Psoas muscle (tissue), 8 donors: ENCODE measurements around the gene RABL6. TPM values are rescaled to one million over a fixed set of nuclear protein-coding genes. Genes with fewer than 3 reads are reported as not detected.
"Not testable (repeated sequence)": the region's sequence is repeated elsewhere in the genome, so short reads cannot be mapped to it uniquely, and the experiment has no call there.

ENCODE experiments used
- ATAC-seq, 4 donors: fragments of 200-7000 bp; cut with Tn5 transposase; one replicate each; pipeline ENCODE4 v1.9.1; 2020; ENCODE audit warnings: moderate library complexity in 3 of 4, mild to moderate bottlenecking in 2 of 4
- DNase-seq, 2 donors: peaks; one replicate each; pipeline ENCODE4 v3.0.0-alpha.2; 2020
- H3K27ac ChIP-seq: fragments of 200-600 bp; one replicate; pipeline ENCODE4 v1.8.0; 2022
- H3K27me3 ChIP-seq, 3 donors: fragments of 200-600 bp in 1 of 3; one replicate each; pipeline versions ENCODE4 v1.6.1 to v1.8.0; 2013 to 2022; ENCODE audit warnings: low read length in 2 of 3, mild to moderate bottlenecking in 2 of 3, moderate library complexity in 1 of 3; ENCODE audit not compliant: insufficient read depth in 3 of 3
- H3K36me3 ChIP-seq, 2 donors: fragments of 200-600 bp in 1 of 2; one replicate each; pipeline versions ENCODE4 v1.6.1 to v1.8.0; 2013 to 2022; ENCODE audit warnings: low read depth in 1 of 2, mild to moderate bottlenecking in 1 of 2, moderate library complexity in 1 of 2; ENCODE audit not compliant: insufficient read depth in 1 of 2
- H3K4me1 ChIP-seq: fragments of 200-600 bp; one replicate; pipeline ENCODE4 v1.8.0; 2022
- H3K4me3 ChIP-seq: fragments of 200-600 bp; one replicate; pipeline ENCODE4 v1.8.0; 2022; ENCODE audit warnings: mild to moderate bottlenecking
- H3K9me3 ChIP-seq: fragments of 200-600 bp; one replicate; pipeline ENCODE4 v1.8.0; 2022
- CTCF ChIP-seq: fragments of 200-600 bp; IDR thresholded peaks from one replicate; pipeline ENCODE4 v1.8.0; 2022; ENCODE audit warnings: antibody characterized with exemption
- WGBS, 3 donors: extraction: QIAGEN DNeasy Blood & Tissue Kit; methylation state at CpG; one replicate each; pipeline versions ENCODE4 v1.1.6 to v1.1.7; 2013; 5-methylcytosine and 5-hydroxymethylcytosine counted together
- intact Hi-C, 2 donors: fragments of 100-400 bp; cut with DNase I; formaldehyde crosslinking; loops; one replicate each; pipeline versions ENCODE4 v1.11.0 to v1.14.2; 2022
- polyA plus RNA-seq, 3 donors: library from polyadenylated mRNA; stranded (reverse); fragments of 200-250 nt; gene quantifications; one replicate each; pipeline ENCODE4 v1.2.3, GENCODE V29; 2013
- total RNA-seq, 4 donors: library from RNA; stranded (reverse); fragmentation: NEBNext Ultra II Directional in 2 of 4; extraction: Animal tissue kit (Norgen Biotek cat#: 25700) in 2 of 4; gene quantifications; one replicate each; pipeline versions ENCODE4 v1.2.1 to v1.2.4, GENCODE V29; 2021 to 2023
- donor health status: healthy with polysubstance abuse.
- donor health status: DM: no; HTN: no; CAD: no; lungs with moderate emphysema.
- donor health status: Bipolar disorder and iron deficiency.
- donor health status: healthy.
- donor health status: DM: yes; HTN: yes; CAD: no.
- donor health status: DM: no; HTN: no; CAD: no.
- donor health status: DM: no; HTN: no; CAD: no.
- donor health status: DM: yes; HTN: yes; CAD: no.

The RABL6 gene
- total and polyA plus RNA-seq, 7 donors = 73.0 to 90.5 (median 82.5) TPM

GRCh38 chr9:136760424-136760823 is 47.3 kb upstream of the RABL6 start:
- intact Hi-C loops = no loop called here
- TF ChIP-seq CTCF = no peak
- Histone ChIP-seq H3K4me1 (peaks cover 11% of the 10 kb centered on the region), H3K9me3 (no peaks in the 10 kb centered on the region), H3K27ac (no peak overlapping the region), H3K36me3 (no peaks in the 10 kb centered on the region), H3K27me3 (no peaks in the 10 kb centered on the region), H3K4me3 (no peak overlapping the region)
- no peak for ATAC-seq
- peak in 1 of 2 donors; percentile 52 for DNase-seq
- WGBS, 3 donors = 61 to 72% (median 62%) methylated on average over 25 of the region's 25 CpGs

GRCh38 chr9:136760834-136761544 is 46.8 kb upstream of the RABL6 start:
- DNase-seq = peak in 1 of 2 donors; percentile 56
- H3K27ac ChIP-seq, H3K4me3 ChIP-seq, ATAC-seq, H3K27me3 ChIP-seq, H3K9me3 ChIP-seq, H3K36me3 ChIP-seq, intact Hi-C loops: not testable (repeated sequence)
- 45 to 56% (median 47%) methylated on average over 22 of the region's 22 CpGs for WGBS, 3 donors
- H3K4me1 ChIP-seq = peaks cover 11% of the 10 kb centered on the region

- 79 to 84% (median 82%) methylated on average over 13 of the region's 13 CpGs for WGBS, 3 donors
- intact Hi-C loops = no loop called here
Measured at GRCh38 chr9:136761545-136761981, 46.2 kb upstream of the RABL6 start.

GRCh38 chr9:136762221-136762691 is 45.5 kb upstream of the RABL6 start:
- WGBS, 3 donors = 80 to 86% (median 82%) methylated on average over 17 of the region's 17 CpGs
- H3K27ac ChIP-seq = no peak overlapping the region
- ATAC-seq (no peak), DNase-seq (peak in 1 of 2 donors; percentile 52)
- H3K36me3 ChIP-seq = no peaks in the 10 kb centered on the region
- peaks cover 11% of the 10 kb centered on the region for H3K4me1 ChIP-seq
- TF ChIP-seq CTCF = no peak
- no peaks in the 10 kb centered on the region for H3K9me3 ChIP-seq
- intact Hi-C loops = no loop called here
- H3K27me3 ChIP-seq = no peaks in the 10 kb centered on the region
- no peak overlapping the region for H3K4me3 ChIP-seq

More at GRCh38 chr9:136761545-136761981, 46.2 kb upstream of the RABL6 start:
- no peak for ATAC-seq
- Histone ChIP-seq H3K27me3 (no peaks in the 10 kb centered on the region), H3K36me3 (no peaks in the 10 kb centered on the region), H3K4me3 (no peak overlapping the region), H3K4me1 (peaks cover 11% of the 10 kb centered on the region), H3K27ac (no peak overlapping the region), H3K9me3 (no peaks in the 10 kb centered on the region)
- DNase-seq = peak in 1 of 2 donors; percentile 47
- no peak for TF ChIP-seq CTCF

GRCh38 chr9:136762915-136763648 is 44.7 kb upstream of the RABL6 start:
- H3K27me3 ChIP-seq = no peaks in the 10 kb centered on the region
- H3K4me3 ChIP-seq = no peak overlapping the region
- peaks cover 3% of the 10 kb centered on the region for H3K4me1 ChIP-seq
- no peaks in the 10 kb centered on the region for H3K9me3 ChIP-seq
- no peaks in the 10 kb centered on the region for H3K36me3 ChIP-seq
- DNase-seq (peak in 1 of 2 donors; percentile 66), ATAC-seq (peak in 2 of 4 donors; percentile 13 to 35)
- no peak for TF ChIP-seq CTCF
- intact Hi-C loops = no loop called here
- WGBS, 3 donors = 20 to 37% (median 26%) methylated on average over 25 to 37 of the region's 37 CpGs
- no peak overlapping the region for H3K27ac ChIP-seq
